ENCODE results near the gene MCEE. TPM values are rescaled to one million over a fixed set of nuclear protein-coding genes. Genes with fewer than 3 reads are reported as not detected.

Gene MCEE
- polyA plus RNA-seq, 1 of the 3 experiments (the other 2 are of a cell fraction): 6.2 TPM

- H3K9ac ChIP-seq: no peak overlapping the region
- H3F3A ChIP-seq (replicated peaks; ENCODE audit: insufficient read depth): no peaks in the 10 kb centered on the region
- peaks cover 0 to 11% of the 10 kb centered on the region in 2 experiments for H3K36me3 ChIP-seq (replicated peaks in 1 of 2; ENCODE audit: control insufficient read depth in 1 of 2, insufficient read depth in 2 of 2, low read length in 1 of 2)
- POLR2A ChIA-PET: no interaction called here
- peaks cover 0 to 9% of the 10 kb centered on the region in 2 experiments; a peak in 1 of 4 replicates for H3K4me1 ChIP-seq (ENCODE audit: control insufficient read depth in 1 of 2, insufficient read depth in 2 of 2, low read depth in 1 of 2, low read length in 1 of 2)
- H3K9me2 ChIP-seq: no peaks in the 10 kb centered on the region
- no peak overlapping the region for H3K27ac ChIP-seq (ENCODE audit: low read depth in 2 of 2, low read length in 1 of 2)
- no peak overlapping the region for H2AFZ ChIP-seq (ENCODE audit: low read depth)
- H3K9me3 ChIP-seq: no peaks in the 10 kb centered on the region
- no peak for TF ChIP-seq FOXM1 (IDR thresholded peaks at IDR 0.05; ENCODE audit: low read depth)
- no peaks in the 10 kb centered on the region for H4K20me1 ChIP-seq (ENCODE audit: insufficient read depth)
- no peak overlapping the region for H3K4me2 ChIP-seq
- 38% methylated on average over 4 of the region's 6 CpGs for WGBS (ENCODE audit: low lambda C conversion rate)
- H3K79me2 ChIP-seq (ENCODE audit: insufficient read depth): no peaks in the 10 kb centered on the region
- H3K27me3 ChIP-seq (ENCODE audit: insufficient read depth): peaks cover 5% of the 10 kb centered on the region; the same call in 1 of the 2 replicates
- no peak for DNase-seq
- CTCF ChIA-PET: interaction anchor here (1.4 to 3.9 kb wide), 3 partner anchors 37 to 355 kb away, joined by 4 to 39 read pairs (median 17); no protein-coding TSS in a partner anchor
- H3K4me3 ChIP-seq (ENCODE audit: low read depth in 2 of 2, low read length in 1 of 2): no peak overlapping the region
Observed at GRCh38 chr2:71154798-71155197, 24.8 kb upstream of the MCEE start.

DNA sequence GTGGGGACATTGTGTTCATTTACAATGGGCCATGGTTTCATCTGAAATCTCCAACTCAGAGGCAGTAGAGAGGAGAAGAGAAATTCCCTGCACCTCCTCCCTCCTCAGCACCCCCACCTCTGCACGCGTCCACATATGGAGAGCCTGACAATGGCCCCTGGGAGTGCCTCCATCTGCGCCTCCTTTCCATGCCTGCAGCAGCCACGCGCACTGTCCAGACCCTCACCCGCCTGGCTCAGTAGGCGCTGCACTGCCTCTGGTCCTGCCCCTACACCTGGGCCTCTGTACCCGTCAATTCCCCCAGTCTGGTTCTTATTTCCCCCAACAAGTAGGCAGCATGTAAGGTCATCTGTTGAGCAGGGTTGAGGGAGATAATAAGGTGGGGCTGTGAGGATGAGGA, 24.2 kb upstream of the MCEE start:
- no peak overlapping the region for H3K4me2 ChIP-seq
- no peaks in the 10 kb centered on the region for H3K9me2 ChIP-seq
- no peak for DNase-seq
- H4K20me1 ChIP-seq (ENCODE audit: insufficient read depth): no peaks in the 10 kb centered on the region
- no peak overlapping the region for H3K4me3 ChIP-seq (ENCODE audit: low read depth in 2 of 2, low read length in 1 of 2)
- no peaks in the 10 kb centered on the region for H3F3A ChIP-seq (replicated peaks; ENCODE audit: insufficient read depth)
- H3K9me3 ChIP-seq: no peaks in the 10 kb centered on the region
- TF ChIP-seq RFX5 (IDR thresholded peaks at IDR 0.05; ENCODE audit: low read length) (no peak), MEF2A (IDR thresholded peaks at IDR 0.05; ENCODE audit: borderline replicate concordance, low read depth) (no peak), RAD21 (IDR thresholded peaks at IDR 0.05; ENCODE audit: low read length) (no peak)
- H3K27me3 ChIP-seq (ENCODE audit: insufficient read depth): peaks cover 5% of the 10 kb centered on the region; the same call in 1 of the 2 replicates
- ChIA-PET POLR2A (no interaction called here), CTCF (interaction anchor here (1.2 to 3.9 kb wide), 4 partner anchors 38 to 355 kb away, joined by 4 to 39 read pairs (median 11); no protein-coding TSS in a partner anchor)
- H3K4me1 ChIP-seq (ENCODE audit: control insufficient read depth in 1 of 2, insufficient read depth in 2 of 2, low read depth in 1 of 2, low read length in 1 of 2): peaks cover 0 to 9% of the 10 kb centered on the region in 2 experiments; a peak in 1 of 4 replicates
- 69% methylated on average over 8 of the region's 8 CpGs for WGBS (ENCODE audit: low lambda C conversion rate)
- peaks cover 2 to 16% of the 10 kb centered on the region in 2 experiments for H3K36me3 ChIP-seq (replicated peaks in 1 of 2; ENCODE audit: control insufficient read depth in 1 of 2, insufficient read depth in 2 of 2, low read length in 1 of 2)
- H3K27ac ChIP-seq (ENCODE audit: low read depth in 2 of 2, low read length in 1 of 2): no peak overlapping the region
- H3K9ac ChIP-seq: no peak overlapping the region
- no peaks in the 10 kb centered on the region for H3K79me2 ChIP-seq (ENCODE audit: insufficient read depth)
- H2AFZ ChIP-seq (ENCODE audit: low read depth): no peak overlapping the region

GRCh38 chr2:71153585-71154224, 23.7 kb upstream of the MCEE start:
- CTCF ChIA-PET: interaction anchor here (0.6 to 3.9 kb wide), 6 partner anchors 38 to 356 kb away, joined by 3 to 39 read pairs (median 4); no protein-coding TSS in a partner anchor
- H3K27me3 ChIP-seq (ENCODE audit: insufficient read depth): peaks cover 5% of the 10 kb centered on the region; the same call in 1 of the 2 replicates
- POLR2A ChIA-PET: no interaction called here

More at GRCh38 chr2:71153585-71154224, 23.7 kb upstream of the MCEE start:
- Histone ChIP-seq H3K36me3 (replicated peaks in 1 of 2; ENCODE audit: control insufficient read depth in 1 of 2, insufficient read depth in 2 of 2, low read length in 1 of 2) (peaks cover 7 to 22% of the 10 kb centered on the region in 2 experiments), H3K4me1 (ENCODE audit: control insufficient read depth in 1 of 2, insufficient read depth in 2 of 2, low read depth in 1 of 2, low read length in 1 of 2) (peaks cover 0 to 9% of the 10 kb centered on the region in 2 experiments; a peak in 1 of 4 replicates), H3K9me2 (no peaks in the 10 kb centered on the region), H3K4me2 (no peak overlapping the region), H3K4me3 (ENCODE audit: low read depth in 2 of 2, low read length in 1 of 2) (no peak overlapping the region), H3K27ac (ENCODE audit: low read depth in 2 of 2, low read length in 1 of 2) (no peak overlapping the region), H2AFZ (ENCODE audit: low read depth) (no peak overlapping the region), H4K20me1 (ENCODE audit: insufficient read depth) (no peaks in the 10 kb centered on the region), H3F3A (replicated peaks; ENCODE audit: insufficient read depth) (peaks cover 5% of the 10 kb centered on the region), H3K9me3 (no peaks in the 10 kb centered on the region), H3K9ac (no peak overlapping the region), H3K79me2 (ENCODE audit: insufficient read depth) (no peaks in the 10 kb centered on the region)
- 63% methylated on average over 7 of the region's 11 CpGs for whole genome bisulfite sequencing (ENCODE audit: low lambda C conversion rate)
- DNase-seq: peak; percentile 36
- TF ChIP-seq POLR2AphosphoS5 (IDR thresholded peaks at IDR 0.05; ENCODE audit: low read depth, low read length) (no peak), IRF3 (IDR thresholded peaks at IDR 0.05; ENCODE audit: low read depth, low read length) (no peak), MXI1 (IDR thresholded peaks at IDR 0.05; ENCODE audit: low read depth, low read length) (no peak), FOXM1 (IDR thresholded peaks at IDR 0.05; ENCODE audit: low read depth) (no peak), GATA2 (CRISPR knock-in tag; IDR thresholded peaks at IDR 0.05) (no peak), EZH2phosphoT487 (IDR thresholded peaks at IDR 0.05; ENCODE audit: borderline replicate concordance, low read depth) (no peak), PBX3 (IDR thresholded peaks at IDR 0.05) (no peak), TCF12 (IDR thresholded peaks at IDR 0.05) (no peak), FOXJ3 (CRISPR knock-in tag; IDR thresholded peaks at IDR 0.05) (no peak), ZBTB33 (IDR thresholded peaks at IDR 0.05; ENCODE audit: borderline replicate concordance, low read depth) (no peak), JUND (IDR thresholded peaks at IDR 0.05) (no peak), YY1 (IDR thresholded peaks at IDR 0.05; ENCODE audit: low read depth) (no peak), SIN3A (IDR thresholded peaks at IDR 0.05; ENCODE audit: borderline replicate concordance, low read depth, low read length) (no peak)
